Type B pancreatic cell (in vitro differentiated cells): ENCODE results near the gene EFCAB8. TPM values are rescaled to one million over a fixed set of nuclear protein-coding genes. Genes with fewer than 3 reads are reported as not detected.
"Not testable (repeated sequence)": the region's sequence is repeated elsewhere in the genome, so short reads cannot be mapped to it uniquely, and the experiment has no call there.

Experiments
- DNase-seq: peaks from one replicate; pipeline ENCODE4 v3.0.0; 2021; ENCODE audit warnings: mixed read lengths; ENCODE audit not compliant: unreplicated experiment; ENCODE audit errors: extremely low spot score
- H3K27ac Mint-ChIP-seq: 2 replicates; pipeline ENCODE4 v1.8.0; 2021; ENCODE audit warnings: mild to moderate bottlenecking, mixed read lengths
- H3K27me3 Mint-ChIP-seq: 2 replicates; pipeline ENCODE4 v1.8.0; 2021; ENCODE audit warnings: mixed read lengths
- H3K36me3 Mint-ChIP-seq: 2 replicates; pipeline ENCODE4 v1.8.0; 2021; ENCODE audit warnings: mixed read lengths
- H3K4me1 Mint-ChIP-seq: one replicate; pipeline ENCODE4 v1.8.0; 2021; ENCODE audit warnings: mixed read lengths; ENCODE audit not compliant: unreplicated experiment
- H3K4me3 Mint-ChIP-seq: 2 replicates; pipeline ENCODE4 v1.8.0; 2021; ENCODE audit warnings: mild to moderate bottlenecking, mixed read lengths
- H3K9me3 Mint-ChIP-seq: 2 replicates; pipeline ENCODE4 v1.8.0; 2021; ENCODE audit warnings: mixed read lengths
- CTCF ChIP-seq: fragments of 200-600 bp; sonication (generic); conservative IDR thresholded peaks from 2 replicates; pipeline ENCODE4 v1.5.0; 2021; ENCODE audit warnings: antibody characterized with exemption, mild to moderate bottlenecking
- total RNA-seq: library from RNA; stranded (reverse); gene quantifications from 2 replicates; pipeline ENCODE4 v1.2.1, GENCODE V29; 2021; ENCODE audit warnings: low replicate concordance

The EFCAB8 gene
- total RNA-seq, 1 donor from 2014 or later, result 0.97 TPM

- Mint-ChIP-seq H3K27ac (no peak overlapping the region), H3K4me3 (no peak overlapping the region), H3K27me3 (no peaks in the 10 kb centered on the region), H3K36me3 (no peaks in the 10 kb centered on the region), H3K9me3 (no peaks in the 10 kb centered on the region), H3K4me1 (peaks cover 9% of the 10 kb centered on the region)
- no peak for DNase-seq
- peak; percentile 100 for TF ChIP-seq CTCF
Observed at GRCh38 chr20:32902456-32903420, 44.0 kb downstream of the EFCAB8 start.

GRCh38 chr20:32903666-32904175 is 45.0 kb downstream of the EFCAB8 start:
- H3K27ac Mint-ChIP-seq, result no peak overlapping the region
- H3K27me3 Mint-ChIP-seq, result no peaks in the 10 kb centered on the region
- H3K4me1 Mint-ChIP-seq, result peaks cover 4% of the 10 kb centered on the region
- no peak overlapping the region for H3K4me3 Mint-ChIP-seq
- DNase-seq, result no peak
- no peaks in the 10 kb centered on the region for H3K36me3 Mint-ChIP-seq
- TF ChIP-seq CTCF, result no peak
- H3K9me3 Mint-ChIP-seq, result no peaks in the 10 kb centered on the region

- H3K36me3 Mint-ChIP-seq, H3K4me3 Mint-ChIP-seq, H3K4me1 Mint-ChIP-seq, H3K27ac Mint-ChIP-seq, H3K9me3 Mint-ChIP-seq, DNase-seq, H3K27me3 Mint-ChIP-seq: not testable (repeated sequence)
Observed at GRCh38 chr20:32904678-32905077, 46.0 kb downstream of the EFCAB8 start.

- no peak overlapping the region for H3K4me3 Mint-ChIP-seq
- H3K9me3 Mint-ChIP-seq, result no peaks in the 10 kb centered on the region
- no peak overlapping the region for H3K27ac Mint-ChIP-seq
- no peak for TF ChIP-seq CTCF
- H3K27me3 Mint-ChIP-seq, result no peaks in the 10 kb centered on the region
- DNase-seq, result no peak
- no peaks in the 10 kb centered on the region for H3K4me1 Mint-ChIP-seq
- no peaks in the 10 kb centered on the region for H3K36me3 Mint-ChIP-seq
Observed at GRCh38 chr20:32906200-32906599, 47.5 kb downstream of the EFCAB8 start.

GRCh38 chr20:32906871-32907495 is 48.3 kb downstream of the EFCAB8 start:
- H3K4me3 Mint-ChIP-seq, result no peak overlapping the region
- no peak for DNase-seq
- no peaks in the 10 kb centered on the region for H3K4me1 Mint-ChIP-seq
- H3K36me3 Mint-ChIP-seq, result no peaks in the 10 kb centered on the region
- H3K27me3 Mint-ChIP-seq, result no peaks in the 10 kb centered on the region
- H3K27ac Mint-ChIP-seq, result no peak overlapping the region
- no peak for TF ChIP-seq CTCF
- no peaks in the 10 kb centered on the region for H3K9me3 Mint-ChIP-seq

GRCh38 chr20:32907886-32908285 is 49.2 kb downstream of the EFCAB8 start:
- Mint-ChIP-seq H3K9me3 (no peaks in the 10 kb centered on the region), H3K27ac (no peak overlapping the region), H3K4me1 (no peaks in the 10 kb centered on the region), H3K4me3 (no peak overlapping the region), H3K27me3 (no peaks in the 10 kb centered on the region), H3K36me3 (no peaks in the 10 kb centered on the region)
- TF ChIP-seq CTCF, result no peak
- DNase-seq, result no peak
